ENCODE data around the gene RBBP8NL.

DNA sequence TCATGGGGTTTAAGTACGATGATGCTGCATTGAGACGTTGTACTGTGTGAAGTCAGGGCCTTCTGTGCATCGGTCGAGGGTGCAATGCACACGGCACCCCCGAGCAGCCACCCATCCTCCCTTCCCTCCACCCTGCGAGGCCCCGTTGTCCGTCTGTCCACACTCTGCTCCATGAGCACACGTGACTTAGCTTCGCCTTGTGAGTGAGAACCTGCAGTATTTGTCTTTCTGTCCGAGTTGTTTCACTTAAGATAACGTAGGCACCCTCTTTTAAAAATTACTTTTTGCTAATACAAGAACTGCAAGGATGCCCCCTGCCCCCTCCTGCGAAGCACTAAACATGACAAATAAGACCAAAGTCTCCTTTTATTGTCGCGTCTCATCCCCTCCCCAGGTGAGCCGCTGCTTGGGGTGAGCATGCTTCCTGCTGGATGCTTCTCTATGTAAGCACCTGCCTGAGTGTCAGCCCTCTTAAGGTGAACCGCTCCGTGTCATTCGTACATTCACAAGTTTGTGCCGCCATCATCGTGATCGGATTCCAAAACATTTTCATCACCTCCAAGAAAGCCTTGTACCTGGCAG lies 3.6 kb upstream of the RBBP8NL start:
- TF ChIP-seq, protein P1, sequence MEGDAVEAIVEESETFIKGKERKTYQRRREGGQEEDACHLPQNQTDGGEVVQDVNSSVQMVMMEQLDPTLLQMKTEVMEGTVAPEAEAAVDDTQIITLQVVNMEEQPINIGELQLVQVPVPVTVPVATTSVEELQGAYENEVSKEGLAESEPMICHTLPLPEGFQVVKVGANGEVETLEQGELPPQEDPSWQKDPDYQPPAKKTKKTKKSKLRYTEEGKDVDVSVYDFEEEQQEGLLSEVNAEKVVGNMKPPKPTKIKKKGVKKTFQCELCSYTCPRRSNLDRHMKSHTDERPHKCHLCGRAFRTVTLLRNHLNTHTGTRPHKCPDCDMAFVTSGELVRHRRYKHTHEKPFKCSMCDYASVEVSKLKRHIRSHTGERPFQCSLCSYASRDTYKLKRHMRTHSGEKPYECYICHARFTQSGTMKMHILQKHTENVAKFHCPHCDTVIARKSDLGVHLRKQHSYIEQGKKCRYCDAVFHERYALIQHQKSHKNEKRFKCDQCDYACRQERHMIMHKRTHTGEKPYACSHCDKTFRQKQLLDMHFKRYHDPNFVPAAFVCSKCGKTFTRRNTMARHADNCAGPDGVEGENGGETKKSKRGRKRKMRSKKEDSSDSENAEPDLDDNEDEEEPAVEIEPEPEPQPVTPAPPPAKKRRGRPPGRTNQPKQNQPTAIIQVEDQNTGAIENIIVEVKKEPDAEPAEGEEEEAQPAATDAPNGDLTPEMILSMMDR (optimal IDR thresholded peaks at IDR 0.05 in 1 of 3, IDR thresholded peaks at IDR 0.05 in 1 of 3, conservative IDR thresholded peaks at IDR 0.05 in 1 of 3; ENCODE audit: extremely low read depth in 1 of 3, insufficient read depth in 2 of 3, low read length in 3 of 3), result no peak
- no peak for TF ChIP-seq EZH2 (IDR thresholded peaks at IDR 0.05; ENCODE audit: low read length)
